HEK293 (cell line): Measurements from ENCODE around the gene ERBB2.

Experiments
- CTCF ChIA-PET: fragments of 350-600 bp; formaldehyde crosslinking; extraction: SDS; loops from one replicate; lab custom pipeline; 2021; ENCODE audit warnings: antibody characterized with exemption; lab: Yijun Ruan, JAX
- POLR2A ChIA-PET: fragments of 300-600 bp; formaldehyde crosslinking; extraction: SDS; loops from one replicate; lab custom pipeline; 2020; ENCODE audit warnings: antibody characterized with exemption, inconsistent platforms; lab: Yijun Ruan, JAX
- H3K27ac ChIP-seq: fragments of 200-500 bp; sonication (Bioruptor generic); 2 replicates; pipeline ENCODE4 v1.5.1; 2014; ENCODE audit warnings: low read depth, low read length, control low read depth, inconsistent platforms; ENCODE audit errors: extremely low read depth
- H3K36me3 ChIP-seq, 2 experiments: fragments of 200-500 bp in 1 of 2; sonication (Bioruptor generic) in 1 of 2; 1 replicate in 1 of 2; 2 replicates in 1 of 2; pipeline ENCODE4 v1.5.1; 2014 to 2017; ENCODE audit warnings: inconsistent platforms in 2 of 2, low read length in 2 of 2; ENCODE audit not compliant: control insufficient read depth in 2 of 2, insufficient read depth in 1 of 2
- H3K4me1 ChIP-seq: fragments of 200-500 bp; sonication (Bioruptor generic); 2 replicates; pipeline ENCODE4 v1.5.1; 2014; ENCODE audit warnings: mild to moderate bottlenecking, low read length, inconsistent platforms; ENCODE audit not compliant: control insufficient read depth, insufficient read depth
- H3K4me3 ChIP-seq: 2 replicates; pipeline ENCODE4 v1.5.1; 2011; ENCODE audit warnings: low read depth, mild to moderate bottlenecking, control low read depth, low read length, moderate library complexity
- H3K9me3 ChIP-seq: fragments of 200-500 bp; sonication (Bioruptor generic); 2 replicates; pipeline ENCODE4 v1.5.1; 2014; ENCODE audit warnings: low read depth, low read length, inconsistent platforms; ENCODE audit not compliant: control insufficient read depth, insufficient read depth
- EGR2 ChIP-seq: fragments of 450-650 bp; formaldehyde crosslinking; IDR thresholded peaks from 2 replicates; pipeline ENCODE4 v1.5.1; 2016; ENCODE audit warnings: low read depth, missing biosample characterization, missing genetic modification characterization
- GLI2 ChIP-seq: fragments of 450-650 bp; formaldehyde crosslinking; IDR thresholded peaks from 2 replicates; pipeline ENCODE4; 2017; ENCODE audit warnings: missing biosample characterization, missing genetic modification characterization, low read depth, borderline replicate concordance
- GLIS1 ChIP-seq: fragments of 450-650 bp; formaldehyde crosslinking; IDR thresholded peaks from 2 replicates; pipeline ENCODE4 v1.5.1; 2016; ENCODE audit warnings: missing biosample characterization, missing genetic modification characterization
- HOXD13 ChIP-seq: sonication (generic); formaldehyde crosslinking; IDR thresholded peaks from 2 replicates; pipeline ENCODE4 v1.8.0; 2022; ENCODE audit warnings: missing genetic modification reagents, borderline replicate concordance
- KLF1 ChIP-seq: fragments of 450-650 bp; formaldehyde crosslinking; IDR thresholded peaks from 2 replicates; pipeline ENCODE4 v1.5.1; 2016; ENCODE audit warnings: missing biosample characterization, missing genetic modification characterization
- PATZ1 ChIP-seq: fragments of 450-650 bp; formaldehyde crosslinking; IDR thresholded peaks from 2 replicates; pipeline ENCODE4 v1.5.1; 2016; ENCODE audit warnings: missing biosample characterization, missing genetic modification characterization
- PRDM6 ChIP-seq: fragments of 450-650 bp; formaldehyde crosslinking; IDR thresholded peaks from 2 replicates; pipeline ENCODE4 v1.5.1; 2017; ENCODE audit warnings: missing biosample characterization, missing genetic modification characterization
- ZBTB21 ChIP-seq: fragments of 450-650 bp; formaldehyde crosslinking; IDR thresholded peaks from 2 replicates; pipeline ENCODE4 v1.5.1; 2017; ENCODE audit warnings: missing biosample characterization, missing genetic modification characterization
- ZFHX2 ChIP-seq: fragments of 450-650 bp; formaldehyde crosslinking; conservative IDR thresholded peaks from 2 replicates; pipeline ENCODE4 v1.5.1; 2016; ENCODE audit warnings: missing biosample characterization, missing genetic modification characterization
- ZFP3 ChIP-seq: fragments of 450-650 bp; formaldehyde crosslinking; IDR thresholded peaks from 2 replicates; pipeline ENCODE4 v1.5.1; 2016; ENCODE audit warnings: low read depth, missing biosample characterization, missing genetic modification characterization
- ZFP41 ChIP-seq: fragments of 450-650 bp; formaldehyde crosslinking; IDR thresholded peaks from 2 replicates; pipeline ENCODE4 v1.5.1; 2016; ENCODE audit warnings: missing biosample characterization, missing genetic modification characterization, borderline replicate concordance
- ZFP69B ChIP-seq: fragments of 450-650 bp; formaldehyde crosslinking; IDR thresholded peaks from 2 replicates; pipeline ENCODE4 v1.5.1; 2016; ENCODE audit warnings: missing biosample characterization, missing genetic modification characterization
- ZNF138 ChIP-seq: fragments of 450-650 bp; formaldehyde crosslinking; IDR thresholded peaks from 2 replicates; pipeline ENCODE4 v1.5.1; 2016; ENCODE audit warnings: missing biosample characterization, missing genetic modification characterization, borderline replicate concordance
- ZNF174 ChIP-seq: fragments of 450-650 bp; formaldehyde crosslinking; IDR thresholded peaks from 2 replicates; pipeline ENCODE4 v1.5.0; 2017; ENCODE audit warnings: missing biosample characterization, mild to moderate bottlenecking, missing genetic modification characterization
- ZNF211 ChIP-seq: fragments of 450-650 bp; formaldehyde crosslinking; IDR thresholded peaks from 2 replicates; pipeline ENCODE4 v1.5.1; 2016; ENCODE audit warnings: low read depth, missing biosample characterization, missing genetic modification characterization
- ZNF214 ChIP-seq: fragments of 450-650 bp; formaldehyde crosslinking; IDR thresholded peaks from 2 replicates; pipeline ENCODE4 v1.5.1; 2017; ENCODE audit warnings: missing biosample characterization, mild to moderate bottlenecking, missing genetic modification characterization, borderline replicate concordance
- ZNF221 ChIP-seq: fragments of 450-650 bp; formaldehyde crosslinking; IDR thresholded peaks from 2 replicates; pipeline ENCODE4 v1.5.1; 2017; ENCODE audit warnings: missing biosample characterization, missing genetic modification characterization, borderline replicate concordance
- ZNF366 ChIP-seq: fragments of 450-650 bp; formaldehyde crosslinking; conservative IDR thresholded peaks from 2 replicates; pipeline ENCODE4 v1.5.1; 2016; ENCODE audit warnings: missing biosample characterization, missing genetic modification characterization
- ZNF391 ChIP-seq: fragments of 450-650 bp; formaldehyde crosslinking; IDR thresholded peaks from 2 replicates; pipeline ENCODE4 v1.5.1; 2016; ENCODE audit warnings: low read depth, missing biosample characterization, missing genetic modification characterization, borderline replicate concordance
- ZNF416 ChIP-seq: fragments of 450-650 bp; formaldehyde crosslinking; IDR thresholded peaks from 2 replicates; pipeline ENCODE4 v1.5.1; 2016; ENCODE audit warnings: missing biosample characterization, missing genetic modification characterization
- ZNF433 ChIP-seq: fragments of 450-650 bp; formaldehyde crosslinking; IDR thresholded peaks from 2 replicates; pipeline ENCODE4 v1.5.1; 2016; ENCODE audit warnings: missing biosample characterization, missing genetic modification characterization, low read depth
- ZNF514 ChIP-seq: fragments of 450-650 bp; formaldehyde crosslinking; IDR thresholded peaks from 2 replicates; pipeline ENCODE4 v1.5.1; 2016; ENCODE audit warnings: missing biosample characterization, missing genetic modification characterization
- ZNF529 ChIP-seq: fragments of 450-650 bp; formaldehyde crosslinking; IDR thresholded peaks from 2 replicates; pipeline ENCODE4 v1.5.1; 2017; ENCODE audit warnings: missing genetic modification characterization, missing biosample characterization; ENCODE audit not compliant: insufficient replicate concordance
- ZNF548 ChIP-seq: fragments of 450-650 bp; formaldehyde crosslinking; IDR thresholded peaks from 2 replicates; pipeline ENCODE4 v1.5.1; 2016; ENCODE audit warnings: missing biosample characterization, missing genetic modification characterization
- ZNF549 ChIP-seq: fragments of 450-650 bp; IDR thresholded peaks from 2 replicates; pipeline ENCODE4 v1.5.1; 2018; ENCODE audit warnings: missing biosample characterization, missing genetic modification characterization, mild to moderate bottlenecking, inconsistent platforms, moderate library complexity
- ZNF560 ChIP-seq: fragments of 450-650 bp; formaldehyde crosslinking; IDR thresholded peaks from 2 replicates; pipeline ENCODE4 v1.5.1; 2017; ENCODE audit warnings: missing biosample characterization, missing genetic modification characterization, borderline replicate concordance
- ZNF571 ChIP-seq: fragments of 450-650 bp; formaldehyde crosslinking; IDR thresholded peaks from 2 replicates; pipeline ENCODE4 v1.5.0; 2017; ENCODE audit warnings: missing biosample characterization, missing genetic modification characterization
- ZNF600 ChIP-seq: fragments of 450-650 bp; formaldehyde crosslinking; IDR thresholded peaks from 2 replicates; pipeline ENCODE4 v1.5.1; 2016; ENCODE audit warnings: missing biosample characterization, missing genetic modification characterization
- ZNF626 ChIP-seq: fragments of 450-650 bp; sonication (Bioruptor Pico); formaldehyde crosslinking; IDR thresholded peaks from 2 replicates; pipeline ENCODE4 v1.5.1; 2018; ENCODE audit warnings: missing biosample characterization, missing genetic modification characterization, inconsistent platforms
- ZNF692 ChIP-seq: fragments of 450-650 bp; formaldehyde crosslinking; IDR thresholded peaks from 2 replicates; pipeline ENCODE4 v1.5.1; 2016; ENCODE audit warnings: missing biosample characterization, missing genetic modification characterization
- ZNF707 ChIP-seq: fragments of 450-650 bp; formaldehyde crosslinking; IDR thresholded peaks from 2 replicates; pipeline ENCODE4 v1.5.1; 2016; ENCODE audit warnings: missing biosample characterization, missing genetic modification characterization
- ZNF791 ChIP-seq: fragments of 450-650 bp; formaldehyde crosslinking; IDR thresholded peaks from 2 replicates; pipeline ENCODE4 v1.5.1; 2016; ENCODE audit warnings: missing biosample characterization, missing genetic modification characterization
- ZNF830 ChIP-seq: fragments of 450-650 bp; IDR thresholded peaks from 2 replicates; pipeline ENCODE4 v1.5.0; 2018; ENCODE audit warnings: missing biosample characterization, missing genetic modification characterization, low read depth, mild to moderate bottlenecking, moderate library complexity

ERBB2 gene

GRCh38 chr17:39652587-39653315 is 47.1 kb upstream of the ERBB2 start (continued):
- TF ChIP-seq ZNF549 (no peak), ZNF548 (no peak), ZNF391 (tag by site-specific recombination) (no peak), ZNF214 (tag by site-specific recombination) (no peak), ZNF529 (tag by site-specific recombination) (no peak), ZNF600 (peak; percentile 76)

- Histone ChIP-seq H3K4me1 (peaks cover 2% of the 10 kb centered on the region; the same call in 1 of the 2 replicates), H3K36me3 (peaks cover 0 to 24% of the 10 kb centered on the region in 2 experiments; a peak in 2 of 3 replicates), H3K27ac (peak overlapping the region; percentile 6; the same call in 1 of the 2 replicates), H3K4me3 (no peak overlapping the region), H3K9me3 (no peaks in the 10 kb centered on the region)
- ChIA-PET POLR2A (interaction anchor here (1.0 to 1.6 kb wide), 8 partner anchors 10 to 265 kb away, joined by 3 to 6 read pairs (median 4); partner anchors contain the start of genes ERBB2, GSDMB and PGAP3), CTCF (interaction anchor here (0.5 to 11.9 kb wide), 31 partner anchors 10 to 462 kb away, joined by 3 to 220 read pairs (median 4); partner anchors contain the start of genes ERBB2, MIEN1, PNMT and PPP1R1B)
- no peak for TF ChIP-seq ZNF138 (tag by site-specific recombination)
- no peak for TF ChIP-seq EGR2 (tag by site-specific recombination)
- no peak for TF ChIP-seq ZNF626 (tag by site-specific recombination)
- no peak for TF ChIP-seq GLI2 (tag by site-specific recombination)
- no peak for TF ChIP-seq ZNF560 (tag by site-specific recombination)
- TF ChIP-seq ZNF571 (tag by site-specific recombination) = no peak
- no peak for TF ChIP-seq ZFP41 (tag by site-specific recombination)
- TF ChIP-seq ZNF366 (tag by site-specific recombination) = no peak
- TF ChIP-seq ZNF514 = no peak
- no peak for TF ChIP-seq ZNF211 (tag by site-specific recombination)
- TF ChIP-seq ZFP3 (tag by site-specific recombination) = no peak
- no peak for TF ChIP-seq ZNF433
- peak; percentile 22; the same call in 1 of the 2 replicates for TF ChIP-seq ZFP69B (tag by site-specific recombination)
- 0 out of 2 replicates have a peak, but pooled peaks have one; percentile 14 for TF ChIP-seq PATZ1 (tag by site-specific recombination)
- TF ChIP-seq ZNF391 (tag by site-specific recombination) = no peak
- TF ChIP-seq ZNF221 = no peak
- TF ChIP-seq HOXD13 (CRISPR knock-in tag) = no peak
- TF ChIP-seq ZNF692 (tag by site-specific recombination) = 0 out of 2 replicates have a peak, but pooled peaks have one; percentile 19
- no peak for TF ChIP-seq ZNF830 (tag by site-specific recombination)
- no peak for TF ChIP-seq ZNF174
- no peak for TF ChIP-seq ZNF416 (tag by site-specific recombination)
- no peak for TF ChIP-seq ZNF548
- TF ChIP-seq ZNF791 (tag by site-specific recombination) = no peak
- TF ChIP-seq PRDM6 (tag by site-specific recombination) = no peak
- no peak for TF ChIP-seq ZNF707 (tag by site-specific recombination)
- TF ChIP-seq ZBTB21 = no peak
- TF ChIP-seq GLIS1 (tag by site-specific recombination) = no peak
- peak; percentile 7; the same call in 1 of the 2 replicates for TF ChIP-seq ZFHX2 (tag by site-specific recombination)
- TF ChIP-seq KLF1 (tag by site-specific recombination) = peak; percentile 87
These were observed 46.6 kb upstream of the ERBB2 start for GRCh38 chr17:39653316-39653661.
